Lower leg skin (tissue), 4 donors: ENCODE results near the gene PCSK6. TPM values are rescaled to one million over a fixed set of nuclear protein-coding genes. Genes with fewer than 3 reads are reported as not detected.
A peak's percentile ranks its signal among the peaks of the same experiment; 100 is the strongest.

Experiments
- DNase-seq, 2 donors: peaks; one replicate each; pipeline ENCODE4 v3.0.0-alpha.2; 2019; ENCODE audit warnings: low spot score in 2 of 2
- H3K4me3 ChIP-seq: fragments of 200-600 bp; sonication (generic); 2 replicates; pipeline ENCODE4 v1.5.1; 2017; ENCODE audit warnings: mild to moderate bottlenecking, low read depth; ENCODE audit not compliant: poor library complexity, severe bottlenecking
- POLR2A ChIP-seq, 2 donors: fragments of 450-650 bp; IDR thresholded peaks; one replicate each; pipeline ENCODE4 v1.6.1; 2016 to 2017; ENCODE audit warnings: antibody characterized with exemption in 2 of 2, mild to moderate bottlenecking in 1 of 2, moderate library complexity in 1 of 2
- WGBS, 2 donors: methylation state at CpG; one replicate each; pipeline ENCODE4 v1.1.5; 2018; 5-methylcytosine and 5-hydroxymethylcytosine counted together
- intact Hi-C: fragments of 100-400 bp; cut with DNase I; formaldehyde crosslinking; loops from one replicate; pipeline ENCODE4 v1.15.0; 2023; ENCODE audit warnings: low total_unique reads
- total RNA-seq, 4 donors: library from RNA; depleted of rRNA; stranded (reverse); fragments of >200 nt; gene quantifications; one replicate each; pipeline ENCODE4 v1.1.0, GENCODE V29; 2016
- TF ChIP-seq, protein P1 (sequence below), 3 donors: fragments of 450-650 bp; IDR thresholded peaks; one replicate each; pipeline ENCODE4 v1.5.1; 2016; ENCODE audit warnings: antibody characterized with exemption in 3 of 3, mild to moderate bottlenecking in 3 of 3, moderate library complexity in 2 of 3

PCSK6 gene
- total RNA-seq, 4 donors from 2014 or later = 20.1 to 45.4 (median 30.4) TPM

DNA sequence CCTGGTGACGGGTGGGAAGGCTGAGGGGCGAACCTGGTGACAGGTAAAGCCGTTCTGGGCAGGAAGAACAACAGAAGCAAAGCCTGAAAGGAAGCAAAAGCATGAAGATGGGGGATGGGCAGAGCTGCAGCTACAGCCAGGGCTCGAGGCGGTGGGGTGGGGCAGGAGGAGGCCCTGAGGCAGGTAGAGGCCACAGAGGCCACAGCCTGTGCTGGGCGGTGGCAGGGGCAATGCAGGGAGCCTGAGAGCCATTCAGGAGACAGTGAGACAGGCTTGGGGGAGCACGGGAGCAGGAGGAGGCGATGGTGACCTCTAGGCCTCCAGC is 8.2 kb downstream of the PCSK6 start:
- H3K4me3 ChIP-seq = no peak overlapping the region
- DNase-seq = no peak
- intact Hi-C loops = no loop called here
- no peak for TF ChIP-seq POLR2A (IDR thresholded peaks at IDR 0.05)
- TF ChIP-seq, protein P1, sequence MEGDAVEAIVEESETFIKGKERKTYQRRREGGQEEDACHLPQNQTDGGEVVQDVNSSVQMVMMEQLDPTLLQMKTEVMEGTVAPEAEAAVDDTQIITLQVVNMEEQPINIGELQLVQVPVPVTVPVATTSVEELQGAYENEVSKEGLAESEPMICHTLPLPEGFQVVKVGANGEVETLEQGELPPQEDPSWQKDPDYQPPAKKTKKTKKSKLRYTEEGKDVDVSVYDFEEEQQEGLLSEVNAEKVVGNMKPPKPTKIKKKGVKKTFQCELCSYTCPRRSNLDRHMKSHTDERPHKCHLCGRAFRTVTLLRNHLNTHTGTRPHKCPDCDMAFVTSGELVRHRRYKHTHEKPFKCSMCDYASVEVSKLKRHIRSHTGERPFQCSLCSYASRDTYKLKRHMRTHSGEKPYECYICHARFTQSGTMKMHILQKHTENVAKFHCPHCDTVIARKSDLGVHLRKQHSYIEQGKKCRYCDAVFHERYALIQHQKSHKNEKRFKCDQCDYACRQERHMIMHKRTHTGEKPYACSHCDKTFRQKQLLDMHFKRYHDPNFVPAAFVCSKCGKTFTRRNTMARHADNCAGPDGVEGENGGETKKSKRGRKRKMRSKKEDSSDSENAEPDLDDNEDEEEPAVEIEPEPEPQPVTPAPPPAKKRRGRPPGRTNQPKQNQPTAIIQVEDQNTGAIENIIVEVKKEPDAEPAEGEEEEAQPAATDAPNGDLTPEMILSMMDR (IDR thresholded peaks at IDR 0.05) = no peak
- 87 to 94% methylated on average over 8 of the region's 8 CpGs for WGBS, 2 donors

DNA sequence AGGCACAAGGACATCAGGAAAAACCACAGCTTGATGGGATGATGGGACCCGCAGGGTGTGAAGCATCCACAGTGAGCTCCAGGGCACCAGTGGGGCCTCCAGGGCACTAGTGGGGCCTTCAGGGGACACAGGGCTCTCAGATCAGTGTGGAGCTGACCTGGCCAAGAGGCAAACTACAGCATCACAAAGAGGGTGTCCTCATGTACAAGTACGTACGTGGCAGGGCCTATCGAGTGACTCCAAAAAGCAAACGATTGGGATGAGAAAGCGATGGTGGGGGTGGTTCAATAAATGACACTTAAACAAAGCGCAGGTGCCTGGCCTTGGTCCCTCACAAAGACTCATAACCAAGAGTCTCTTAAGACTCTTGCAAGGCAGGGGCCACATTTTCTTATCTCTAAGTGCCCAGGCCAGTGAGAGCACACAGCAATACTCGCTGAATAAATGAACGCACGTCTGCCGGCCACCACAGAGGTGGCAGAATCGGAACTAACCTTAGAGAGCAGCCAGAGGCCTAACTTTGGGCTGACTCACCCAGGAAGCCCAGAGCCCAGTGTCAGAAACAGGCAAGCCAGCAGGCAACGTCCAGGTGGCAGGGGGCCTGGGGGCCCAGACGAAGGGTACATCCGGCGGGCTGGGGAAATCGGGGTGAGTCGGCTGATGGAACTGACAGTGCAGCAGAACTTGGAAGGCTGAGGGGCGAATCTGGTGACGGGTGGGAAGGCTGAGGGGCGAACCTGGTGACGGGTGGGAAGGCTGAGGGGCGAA is 8.7 kb downstream of the PCSK6 start:
- DNase-seq = peak in 1 of 2 donors; percentile 81
- WGBS, 2 donors = 89 to 92% methylated on average over 23 of the region's 23 CpGs
- intact Hi-C loops = no loop called here
- no peak overlapping the region for H3K4me3 ChIP-seq
- TF ChIP-seq, protein P1 (IDR thresholded peaks at IDR 0.05) = no peak
- no peak for TF ChIP-seq POLR2A (IDR thresholded peaks at IDR 0.05)

DNA sequence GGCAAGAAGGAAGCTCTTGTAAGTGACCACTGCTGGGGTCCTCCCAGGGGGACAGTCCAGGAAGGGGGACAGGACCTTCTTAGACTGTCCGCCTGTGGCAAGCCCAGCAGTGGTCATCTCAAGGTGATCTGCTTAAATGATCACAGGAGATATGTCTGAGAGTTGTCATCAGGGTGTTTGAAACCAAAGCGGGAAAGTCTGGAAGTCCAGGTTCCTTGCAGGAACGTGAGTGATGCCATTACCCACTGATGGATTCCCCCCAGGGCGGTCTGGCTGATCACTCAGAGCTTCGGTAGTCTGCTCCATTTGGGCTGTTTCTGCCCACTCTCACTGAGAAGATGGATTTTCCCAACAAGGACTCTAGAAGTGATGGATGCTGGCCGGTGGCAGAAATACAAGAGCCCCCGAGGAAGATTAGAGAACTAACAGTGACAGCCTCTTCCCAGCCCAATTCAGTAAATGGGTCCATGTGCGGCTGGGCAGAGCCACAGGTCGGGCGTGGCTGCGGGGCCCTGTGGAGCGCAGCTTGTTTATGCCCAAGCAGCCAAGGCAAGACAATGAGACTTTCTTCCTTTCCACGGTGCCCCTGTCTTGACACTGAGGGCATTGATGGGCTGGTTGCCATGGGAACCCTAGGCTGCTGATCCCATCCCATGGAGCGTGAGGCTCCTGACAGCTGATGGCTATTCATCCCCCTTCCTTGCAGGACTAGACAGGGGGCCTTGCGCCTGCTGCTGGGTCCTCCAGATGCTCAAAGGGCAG is 9.5 kb downstream of the PCSK6 start:
- WGBS, 2 donors = 85 to 92% methylated on average over 15 of the region's 15 CpGs
- H3K4me3 ChIP-seq = no peak overlapping the region
- TF ChIP-seq POLR2A (IDR thresholded peaks at IDR 0.05) = no peak
- TF ChIP-seq, protein P1 (IDR thresholded peaks at IDR 0.05) = no peak
- peak in 1 of 2 donors; percentile 54 for DNase-seq
- intact Hi-C loops = no loop called here

DNA sequence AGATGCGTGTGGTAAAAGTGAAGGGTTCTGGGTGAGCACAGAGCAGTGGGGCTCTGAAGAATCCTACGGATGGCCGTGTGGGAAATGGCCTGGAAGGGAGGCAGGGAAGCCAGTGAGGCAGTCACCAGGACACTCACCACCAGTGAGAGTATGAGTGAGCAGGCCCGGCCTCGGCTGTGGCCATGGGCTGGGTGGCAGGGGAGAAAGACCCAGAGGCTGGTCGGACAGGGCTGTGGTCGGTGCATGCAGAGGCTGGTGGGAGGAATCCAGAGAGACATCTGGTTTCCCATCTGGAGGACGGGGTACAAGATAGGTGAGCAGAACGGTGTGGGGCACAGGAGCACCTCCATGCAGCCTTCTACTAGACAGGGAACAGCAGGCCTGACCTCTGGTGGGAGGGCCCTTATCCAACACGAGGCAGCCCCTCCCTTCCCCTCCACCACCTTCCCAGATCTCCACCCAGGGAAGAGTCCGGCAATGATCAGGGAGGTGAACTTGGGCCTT is 10.1 kb downstream of the PCSK6 start:
- H3K4me3 ChIP-seq = no peak overlapping the region
- DNase-seq = peak in 1 of 2 donors; percentile 78
- WGBS, 2 donors = 89 to 96% methylated on average over 11 of the region's 11 CpGs
- TF ChIP-seq, protein P1 (IDR thresholded peaks at IDR 0.05) = no peak
- no peak for TF ChIP-seq POLR2A (IDR thresholded peaks at IDR 0.05)
- intact Hi-C loops = no loop called here

DNA sequence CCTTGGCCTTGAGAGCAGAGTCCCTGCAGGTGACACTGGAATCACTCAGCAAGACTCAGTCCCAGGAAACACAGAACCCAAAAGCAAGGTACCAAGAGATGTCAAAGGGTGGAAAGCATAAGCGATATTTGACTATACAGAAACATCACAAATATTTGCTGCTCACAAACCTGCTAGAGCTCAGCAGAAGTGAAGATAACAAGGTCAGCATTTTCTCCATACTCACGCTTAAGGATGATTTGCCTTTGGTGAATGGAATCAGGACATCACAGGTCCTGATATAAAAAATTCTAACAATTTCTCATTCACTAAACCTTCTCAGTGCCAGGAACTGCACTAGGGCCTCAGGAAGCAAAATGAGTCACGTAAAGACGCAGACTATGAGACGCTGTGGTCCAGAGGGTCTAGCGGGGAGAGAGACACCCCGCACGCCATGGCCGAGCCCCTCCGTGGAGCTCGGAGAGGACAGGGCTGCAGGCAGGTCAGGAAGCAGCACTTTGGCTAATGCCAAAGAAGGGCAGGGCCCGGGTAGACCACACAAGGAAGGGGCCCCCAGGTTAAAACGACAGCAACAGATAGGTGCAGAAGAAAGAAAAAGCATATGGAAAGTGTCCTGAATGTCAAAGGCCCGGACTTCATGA is 10.7 kb downstream of the PCSK6 start:
- TF ChIP-seq, protein P1 (IDR thresholded peaks at IDR 0.05) = no peak
- intact Hi-C loops = no loop called here
- H3K4me3 ChIP-seq = no peak overlapping the region
- 89 to 93% methylated on average over 14 of the region's 14 CpGs for WGBS, 2 donors
- peak in 1 of 2 donors; percentile 58 for DNase-seq
